GM18505 (cell line): Measurements from ENCODE around the gene IL7R.
"Not testable (repeated sequence)": the region's sequence is repeated elsewhere in the genome, so short reads cannot be mapped to it uniquely, and the experiment has no call there.

Experiments
- ATAC-seq: cut with Tn5 transposase; IDR thresholded peaks from one replicate; pipeline ENCODE4 v1.9.1; 2021; ENCODE audit not compliant: unreplicated experiment
- POLR2A ChIP-seq: IDR thresholded peaks from 4 replicates; pipeline ENCODE4 v1.6.1; 2011; ENCODE audit warnings: borderline replicate concordance; ENCODE audit not compliant: insufficient read depth, insufficient read length; ENCODE audit errors: extremely low read depth

The IL7R gene

GRCh38 chr5:35826056-35826455 lies 30.6 kb upstream of the IL7R start:
- TF ChIP-seq POLR2A = no peak
- ATAC-seq = no peak

- TF ChIP-seq POLR2A = no peak
- ATAC-seq = no peak
Measured at GRCh38 chr5:35826554-35826953, 30.1 kb upstream of the IL7R start.

GRCh38 chr5:35828082-35828598 lies 28.6 kb upstream of the IL7R start:
- TF ChIP-seq POLR2A = no peak
- ATAC-seq = no peak

- no peak for ATAC-seq
- no peak for TF ChIP-seq POLR2A
Measured at GRCh38 chr5:35830587-35830986, 26.1 kb upstream of the IL7R start.

GRCh38 chr5:35832762-35833161 lies 23.9 kb upstream of the IL7R start:
- no peak for TF ChIP-seq POLR2A
- no peak for ATAC-seq

- no peak for ATAC-seq
- no peak for TF ChIP-seq POLR2A
Measured at GRCh38 chr5:35833224-35833623, 23.5 kb upstream of the IL7R start.

- ATAC-seq = no peak
- TF ChIP-seq POLR2A = no peak
Measured at GRCh38 chr5:35835796-35836742, 20.6 kb upstream of the IL7R start.

GRCh38 chr5:35838370-35839042 lies 18.2 kb upstream of the IL7R start:
- TF ChIP-seq POLR2A = no peak

GRCh38 chr5:35842856-35843255 lies 13.8 kb upstream of the IL7R start:
- no peak for ATAC-seq
- TF ChIP-seq POLR2A = no peak

More at GRCh38 chr5:35838370-35839042, 18.2 kb upstream of the IL7R start:
- no peak for ATAC-seq

- not testable (repeated sequence) for ATAC-seq
Measured at GRCh38 chr5:35845508-35845907, 11.2 kb upstream of the IL7R start.

- no peak for TF ChIP-seq POLR2A
- ATAC-seq = no peak
Measured at GRCh38 chr5:35847491-35847890, 9.2 kb upstream of the IL7R start.

GRCh38 chr5:35847961-35848360 lies 8.7 kb upstream of the IL7R start:
- no peak for TF ChIP-seq POLR2A
- ATAC-seq = no peak

- ATAC-seq = no peak
- TF ChIP-seq POLR2A = no peak
Measured at GRCh38 chr5:35849860-35850259, 6.8 kb upstream of the IL7R start.
